Chondrocyte (in vitro differentiated cells): ENCODE results near the gene B3GALNT1. TPM values are rescaled to one million over a fixed set of nuclear protein-coding genes. Genes with fewer than 3 reads are reported as not detected.
A peak's percentile ranks its signal among the peaks of the same experiment; 100 is the strongest.
"Not testable (repeated sequence)": the region's sequence is repeated elsewhere in the genome, so short reads cannot be mapped to it uniquely, and the experiment has no call there.

ENCODE experiments used
- DNase-seq: peaks from one replicate; pipeline ENCODE4 v3.0.0; 2021; ENCODE audit warnings: mixed read lengths, low spot score
- H3K27ac Mint-ChIP-seq: one replicate; pipeline ENCODE4 v1.8.0; 2021; ENCODE audit warnings: mild to moderate bottlenecking, moderate library complexity, mixed read lengths; ENCODE audit not compliant: unreplicated experiment
- H3K27me3 Mint-ChIP-seq: 2 replicates; pipeline ENCODE4 v1.8.0; 2021; ENCODE audit warnings: low read depth, mixed read lengths
- H3K36me3 Mint-ChIP-seq: 2 replicates; pipeline ENCODE4 v1.8.0; 2021; ENCODE audit warnings: low read depth, mixed read lengths
- H3K4me1 Mint-ChIP-seq: 2 replicates; pipeline ENCODE4 v1.8.0; 2021; ENCODE audit warnings: low read depth, mild to moderate bottlenecking, mixed read lengths
- H3K4me3 Mint-ChIP-seq: one replicate; pipeline ENCODE4 v1.8.0; 2021; ENCODE audit warnings: mild to moderate bottlenecking, moderate library complexity, mixed read lengths; ENCODE audit not compliant: unreplicated experiment
- H3K9me3 Mint-ChIP-seq: 2 replicates; pipeline ENCODE4 v1.8.0; 2021; ENCODE audit warnings: low read depth, mixed read lengths
- total RNA-seq: library from RNA; stranded (reverse); gene quantifications from 3 replicates; pipeline ENCODE4 v1.2.1, GENCODE V29; 2021
- TF ChIP-seq, protein P1 (sequence below): fragments of 200-600 bp; sonication (generic); IDR thresholded peaks from 2 replicates; pipeline ENCODE4 v1.5.0; 2021; ENCODE audit warnings: antibody characterized with exemption, mild to moderate bottlenecking, moderate library complexity

The B3GALNT1 gene
- total RNA-seq, 1 donor from 2014 or later: 22.0 TPM

DNA sequence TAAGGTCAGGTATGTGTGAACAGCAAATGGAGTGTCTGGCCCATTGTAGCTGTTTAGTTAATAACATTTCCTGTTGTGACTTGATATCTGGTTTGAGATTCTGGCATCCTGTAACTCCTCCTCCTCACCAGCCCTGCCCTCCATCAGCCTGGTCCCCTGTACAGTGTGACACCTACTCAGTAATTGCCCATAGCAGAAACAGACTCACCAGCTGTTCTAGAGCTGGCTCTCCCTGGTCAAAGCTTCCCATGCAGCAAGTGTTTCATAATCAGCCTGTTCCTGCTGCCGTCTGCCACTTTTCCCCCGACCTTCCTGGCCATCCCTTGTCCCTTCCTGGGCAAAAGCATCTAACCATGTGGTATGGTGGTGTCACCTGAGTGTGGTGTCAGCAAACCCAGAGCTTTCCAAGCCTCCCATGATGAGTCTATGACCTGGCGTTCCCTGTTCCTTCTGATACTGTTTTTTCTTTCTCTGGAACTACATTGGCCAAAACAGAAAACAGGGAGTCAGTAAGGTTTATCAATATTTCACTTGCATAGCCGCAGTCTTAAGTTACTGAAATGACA lies 55.4 kb downstream of the B3GALNT1 start:
- no peak overlapping the region for H3K27ac Mint-ChIP-seq
- H3K9me3 Mint-ChIP-seq: peaks cover 2% of the 10 kb centered on the region
- DNase-seq: no peak
- H3K36me3 Mint-ChIP-seq: peaks cover 3% of the 10 kb centered on the region
- no peaks in the 10 kb centered on the region for H3K4me1 Mint-ChIP-seq
- no peaks in the 10 kb centered on the region for H3K27me3 Mint-ChIP-seq
- H3K4me3 Mint-ChIP-seq: no peak overlapping the region
- TF ChIP-seq, protein P1, sequence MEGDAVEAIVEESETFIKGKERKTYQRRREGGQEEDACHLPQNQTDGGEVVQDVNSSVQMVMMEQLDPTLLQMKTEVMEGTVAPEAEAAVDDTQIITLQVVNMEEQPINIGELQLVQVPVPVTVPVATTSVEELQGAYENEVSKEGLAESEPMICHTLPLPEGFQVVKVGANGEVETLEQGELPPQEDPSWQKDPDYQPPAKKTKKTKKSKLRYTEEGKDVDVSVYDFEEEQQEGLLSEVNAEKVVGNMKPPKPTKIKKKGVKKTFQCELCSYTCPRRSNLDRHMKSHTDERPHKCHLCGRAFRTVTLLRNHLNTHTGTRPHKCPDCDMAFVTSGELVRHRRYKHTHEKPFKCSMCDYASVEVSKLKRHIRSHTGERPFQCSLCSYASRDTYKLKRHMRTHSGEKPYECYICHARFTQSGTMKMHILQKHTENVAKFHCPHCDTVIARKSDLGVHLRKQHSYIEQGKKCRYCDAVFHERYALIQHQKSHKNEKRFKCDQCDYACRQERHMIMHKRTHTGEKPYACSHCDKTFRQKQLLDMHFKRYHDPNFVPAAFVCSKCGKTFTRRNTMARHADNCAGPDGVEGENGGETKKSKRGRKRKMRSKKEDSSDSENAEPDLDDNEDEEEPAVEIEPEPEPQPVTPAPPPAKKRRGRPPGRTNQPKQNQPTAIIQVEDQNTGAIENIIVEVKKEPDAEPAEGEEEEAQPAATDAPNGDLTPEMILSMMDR: no peak

DNA sequence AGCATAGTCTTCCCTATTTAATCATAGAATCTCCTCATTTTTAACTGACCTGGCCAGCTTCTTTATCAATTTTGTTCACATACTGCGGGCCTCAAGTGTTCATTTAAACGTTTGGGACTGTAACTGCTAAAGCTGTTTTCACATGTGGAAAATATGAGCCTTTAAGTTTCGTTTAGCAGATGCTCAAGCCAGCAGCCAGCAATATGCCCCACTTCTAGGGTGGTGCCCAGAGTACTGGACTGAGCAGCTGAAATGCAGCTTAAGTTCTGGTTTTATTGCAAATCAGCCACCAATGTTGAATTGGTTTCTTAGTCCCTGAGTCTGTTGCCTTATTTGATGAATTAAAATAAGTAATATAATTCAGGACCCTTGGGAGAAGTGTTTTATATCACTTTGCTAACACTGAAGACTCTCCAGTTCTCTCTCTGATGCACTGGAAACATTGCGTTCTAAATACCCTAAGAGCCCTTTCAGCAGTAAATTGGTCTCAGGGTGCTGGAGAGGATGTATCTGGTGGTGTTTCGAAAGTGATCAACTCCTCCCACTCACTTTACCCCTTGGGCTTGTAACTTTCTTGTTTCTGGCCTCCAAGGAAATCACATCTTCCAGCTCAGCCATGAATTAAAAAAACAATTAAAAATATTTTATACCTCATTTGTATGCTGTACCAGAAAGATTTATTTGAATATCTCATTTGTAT lies 61.7 kb downstream of the B3GALNT1 start:
- Mint-ChIP-seq H3K4me1 (peaks cover 18% of the 10 kb centered on the region), H3K36me3 (peaks cover 2% of the 10 kb centered on the region), H3K27me3 (no peaks in the 10 kb centered on the region), H3K27ac (no peak overlapping the region), H3K4me3 (no peak overlapping the region), H3K9me3 (peaks cover 2% of the 10 kb centered on the region)
- DNase-seq: no peak
- TF ChIP-seq, protein P1: no peak

DNA sequence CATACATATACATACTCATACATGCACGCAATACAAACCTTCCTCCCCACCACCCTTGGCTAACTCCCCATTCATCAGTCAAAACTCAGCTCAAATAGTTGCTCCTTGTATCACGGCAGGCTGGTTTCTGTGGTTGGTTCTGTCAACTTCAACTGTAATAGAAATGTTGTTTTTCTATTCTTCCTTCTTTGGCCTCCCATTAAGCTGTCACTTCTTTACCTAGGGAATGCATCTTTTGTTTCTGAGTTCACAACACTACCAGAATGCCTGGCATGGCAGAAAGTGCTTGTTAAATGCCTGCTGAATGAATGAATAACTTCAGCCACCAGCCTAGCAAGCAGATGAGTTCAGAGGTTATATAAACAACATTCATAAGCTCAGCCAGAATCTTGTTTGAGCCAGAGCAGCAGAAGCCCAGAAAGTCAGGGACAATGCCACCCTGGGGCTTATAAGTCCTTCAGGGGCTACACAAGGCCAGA lies 63.1 kb downstream of the B3GALNT1 start:
- H3K9me3 Mint-ChIP-seq: no peaks in the 10 kb centered on the region
- H3K4me1 Mint-ChIP-seq: peaks cover 20% of the 10 kb centered on the region
- no peak overlapping the region for H3K4me3 Mint-ChIP-seq
- H3K27ac Mint-ChIP-seq: peak overlapping the region; percentile 68
- H3K36me3 Mint-ChIP-seq: peaks cover 2% of the 10 kb centered on the region
- no peak for DNase-seq
- H3K27me3 Mint-ChIP-seq: no peaks in the 10 kb centered on the region
- TF ChIP-seq, protein P1: no peak

DNA sequence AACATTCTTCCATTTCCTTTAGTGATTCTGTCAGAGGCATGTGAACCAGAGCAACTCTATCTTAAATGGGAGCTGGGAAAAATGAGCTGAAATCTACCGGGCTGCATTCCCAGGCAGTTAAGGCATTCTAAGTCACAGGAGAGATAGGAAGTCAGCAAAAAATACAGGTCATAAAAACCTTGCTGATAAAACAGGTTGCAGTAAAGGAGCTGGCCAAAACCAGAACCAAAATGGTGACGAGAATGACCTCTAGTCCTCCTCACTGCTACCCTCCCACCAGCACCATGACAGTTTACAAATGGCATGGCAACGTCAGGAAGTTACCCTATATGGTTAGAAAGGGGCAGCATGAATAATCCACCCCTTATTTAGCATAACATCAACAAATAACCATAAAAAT lies 66.4 kb downstream of the B3GALNT1 start:
- Mint-ChIP-seq H3K4me3 (no peak overlapping the region), H3K27me3 (no peaks in the 10 kb centered on the region), H3K27ac (peak overlapping the region; percentile 73), H3K4me1 (peaks cover 32% of the 10 kb centered on the region), H3K9me3 (no peaks in the 10 kb centered on the region), H3K36me3 (no peaks in the 10 kb centered on the region)
- no peak for DNase-seq
- TF ChIP-seq, protein P1: no peak

DNA sequence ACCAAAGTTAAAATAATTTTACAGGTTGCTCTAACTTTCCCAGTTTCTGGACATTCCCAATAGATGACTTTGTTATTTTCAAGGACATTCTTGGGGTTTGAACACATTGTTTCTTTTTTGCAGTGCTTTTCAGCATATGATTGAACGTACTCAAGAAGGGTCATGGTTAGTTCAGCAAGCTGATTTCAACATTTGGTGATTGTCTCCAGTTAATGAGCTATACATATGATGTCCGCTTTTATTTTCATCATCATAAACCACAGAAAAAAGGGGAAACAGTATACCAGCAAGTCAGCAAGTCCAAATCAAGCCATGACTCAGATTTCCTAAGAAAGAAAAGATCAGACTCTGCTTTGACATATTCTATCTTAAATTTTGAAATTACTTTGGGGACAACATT lies 69.4 kb downstream of the B3GALNT1 start:
- Mint-ChIP-seq H3K4me1 (peaks cover 25% of the 10 kb centered on the region), H3K36me3 (peaks cover 8% of the 10 kb centered on the region), H3K27me3 (no peaks in the 10 kb centered on the region), H3K9me3 (peaks cover 11% of the 10 kb centered on the region), H3K27ac (peak overlapping the region; percentile 54), H3K4me3 (no peak overlapping the region)
- TF ChIP-seq, protein P1: no peak
- DNase-seq: no peak

DNA sequence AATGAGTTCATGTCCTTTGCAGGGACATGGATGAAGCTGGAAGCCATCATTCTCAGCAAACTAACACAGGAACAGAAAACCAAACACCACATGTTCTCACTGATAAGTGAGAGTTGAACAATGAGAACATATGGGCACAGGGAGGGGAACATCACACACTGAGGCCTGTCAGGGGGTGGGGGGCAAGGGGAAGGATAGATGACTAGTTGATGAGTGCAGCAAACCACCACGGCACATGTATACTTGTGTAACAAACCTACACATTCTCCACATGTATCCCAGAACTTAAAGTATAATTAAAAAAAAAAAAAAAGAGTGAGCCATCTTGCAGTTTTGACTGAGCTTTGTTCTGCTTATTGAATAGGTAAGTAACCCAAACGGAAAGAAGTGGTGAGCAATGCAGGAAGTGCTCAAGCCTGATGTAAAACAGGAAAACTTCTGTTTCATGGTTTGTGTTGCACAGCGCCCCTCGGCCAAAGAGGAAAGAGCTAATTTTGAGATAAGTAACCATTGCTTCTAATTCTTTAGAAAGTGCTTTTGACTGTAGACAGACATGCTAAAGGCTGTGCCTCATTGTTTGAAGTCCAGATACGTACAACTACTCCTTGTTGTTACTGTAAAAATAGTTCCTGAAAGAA lies 70.1 kb downstream of the B3GALNT1 start:
- Mint-ChIP-seq H3K27ac (peak overlapping the region; percentile 69), H3K4me1 (peaks cover 25% of the 10 kb centered on the region), H3K9me3 (peaks cover 11% of the 10 kb centered on the region)
- not testable (repeated sequence) for DNase-seq, H3K27me3 Mint-ChIP-seq, H3K36me3 Mint-ChIP-seq, H3K4me3 Mint-ChIP-seq
